SK-N-MC (cell line): ENCODE results near the gene OR8B12.

ENCODE experiments used
- EZH2 ChIP-seq: fragments of 200-600 bp; sonication (generic); IDR thresholded peaks from one replicate; pipeline ENCODE4 v1.6.1; 2017; ENCODE audit warnings: antibody characterized with exemption
- POLR2AphosphoS5 ChIP-seq: IDR thresholded peaks from 2 replicates; pipeline ENCODE4 v1.6.1; 2012; ENCODE audit warnings: mild to moderate bottlenecking, low read depth, low read length, borderline replicate concordance

GRCh38 chr11:124551987-124552386 is 8.5 kb upstream of the OR8B12 start:
- TF ChIP-seq POLR2AphosphoS5 (no peak), EZH2 (no peak)
